HCT116 (cell line): ENCODE measurements around the gene ADD3. TPM values are rescaled to one million over a fixed set of nuclear protein-coding genes. Genes with fewer than 3 reads are reported as not detected.

Source experiments
- ATAC-seq: fragments of 200-7000 bp; cut with Tn5 transposase; 2 replicates; pipeline ENCODE4 v1.9.1; 2020; ENCODE audit warnings: mild to moderate bottlenecking, moderate library complexity
- BruUV-seq: library from RNA; stranded (reverse); fragments of 400-500 nt; replicated peaks from 2 replicates; lab custom pipeline; 2021; lab: Mats Ljungman, UMichigan
- CTCF ChIA-PET: fragments of 300-600 bp; sonication (Branson Sonifier 250); formaldehyde crosslinking; loops from one replicate; lab custom pipeline; 2021; ENCODE audit warnings: antibody characterized with exemption; lab: Charles Lee
- POLR2A ChIA-PET: fragments of 300-600, 350-600 bp; sonication (Branson Sonifier 250); formaldehyde crosslinking; loops from one replicate; lab custom pipeline; 2021; ENCODE audit warnings: antibody characterized with exemption; lab: Charles Lee
- RAD21 ChIA-PET, 2 experiments: fragments of 300-600 bp; sonication (Branson Sonifier 250); formaldehyde crosslinking; loops; one replicate each; lab custom pipeline; 2023; ENCODE audit warnings: low total read pairs in 2 of 2; ENCODE audit not compliant: uncharacterized antibody in 2 of 2, unreplicated experiment in 2 of 2, low non-redundant PET in 1 of 2; lab: Charles Lee
- DNase-seq: peaks from one replicate; pipeline ENCODE4 v3.0.0-alpha.2; 2010; ENCODE audit warnings: low read depth, low spot score
- H2AFZ ChIP-seq: fragments of 200-600 bp; shearing (Covaris generic), sonication (generic); 2 replicates; pipeline ENCODE4 v1.6.1; 2017; ENCODE audit warnings: low read depth, mixed run types, mixed read lengths, antibody characterized with exemption, low read length; ENCODE audit not compliant: poor library complexity, severe bottlenecking
- H3K27ac ChIP-seq: 2 replicates; pipeline ENCODE4 v1.5.1; 2012; ENCODE audit warnings: low read depth, low read length
- H3K27me3 ChIP-seq: fragments of 200-600 bp; sonication (generic); 2 replicates; pipeline ENCODE4 v1.6.1; 2016; ENCODE audit warnings: mixed run types, low read length, mixed read lengths; ENCODE audit not compliant: insufficient read depth
- H3K36me3 ChIP-seq, 2 experiments: fragments of 200-500 bp in 1 of 2; fragments of 200-600 bp in 1 of 2; sonication (Bioruptor generic) in 1 of 2; sonication (generic) in 1 of 2; 2 replicates each; pipeline versions ENCODE4 v1.5.1 to v1.6.1; 2014 to 2016; ENCODE audit warnings: low read length in 2 of 2, inconsistent platforms in 1 of 2, mixed read lengths in 1 of 2, mixed run types in 1 of 2; ENCODE audit not compliant: insufficient read depth in 2 of 2, control insufficient read depth in 1 of 2
- H3K4me1 ChIP-seq, 2 experiments: fragments of 200-600 bp in 1 of 2; sonication (generic) in 1 of 2; 2 replicates each; pipeline versions ENCODE4 v1.5.1 to v1.6.1; 2012 to 2017; ENCODE audit warnings: low read length in 2 of 2, inconsistent platforms in 1 of 2, mild to moderate bottlenecking in 1 of 2, mixed read lengths in 1 of 2, mixed run types in 1 of 2, moderate library complexity in 1 of 2; ENCODE audit not compliant: insufficient read depth in 2 of 2, control insufficient read depth in 1 of 2
- H3K4me2 ChIP-seq: fragments of 200-600 bp; sonication (generic); 2 replicates; pipeline ENCODE4 v1.6.1; 2017; ENCODE audit warnings: mixed run types, low read length, mixed read lengths
- H3K4me3 ChIP-seq, 2 experiments: fragments of 200-600 bp in 1 of 2; sonication (generic) in 1 of 2; replicated peaks in 1 of 2; 2 replicates each; pipeline ENCODE4 v1.5.1; 2011 to 2016; ENCODE audit warnings: low read length in 2 of 2, control low read depth in 1 of 2, low read depth in 1 of 2, mild to moderate bottlenecking in 1 of 2, mixed read lengths in 1 of 2, mixed run types in 1 of 2
- H3K79me2 ChIP-seq: fragments of 200-600 bp; sonication (generic); 2 replicates; pipeline ENCODE4 v1.6.1; 2017; ENCODE audit warnings: mild to moderate bottlenecking, mixed run types, low read length, moderate library complexity, mixed read lengths; ENCODE audit not compliant: insufficient read depth
- H3K9ac ChIP-seq: fragments of 200-600 bp; sonication (generic); 2 replicates; pipeline ENCODE4 v1.6.1; 2016; ENCODE audit warnings: low read length, mixed read lengths
- H3K9me2 ChIP-seq: fragments of 200-600 bp; sonication (generic), shearing (Covaris generic); 2 replicates; pipeline ENCODE4 v1.6.1; 2017; ENCODE audit warnings: mixed run types, mild to moderate bottlenecking, moderate library complexity; ENCODE audit not compliant: insufficient read depth
- H3K9me3 ChIP-seq, 2 experiments: fragments of 200-500 bp in 1 of 2; fragments of 200-600 bp in 1 of 2; sonication (Bioruptor generic) in 1 of 2; sonication (generic) in 1 of 2; 2 replicates each; pipeline ENCODE4 v1.6.1; 2014 to 2017; ENCODE audit warnings: low read length in 2 of 2, mixed read lengths in 2 of 2, inconsistent platforms in 1 of 2, low read depth in 1 of 2, mild to moderate bottlenecking in 1 of 2, mixed run types in 1 of 2, moderate library complexity in 1 of 2; ENCODE audit not compliant: control insufficient read depth in 1 of 2, insufficient read depth in 1 of 2
- H4K20me1 ChIP-seq: fragments of 200-600 bp; sonication (generic), shearing (Covaris generic); 2 replicates; pipeline ENCODE4 v1.6.1; 2017; ENCODE audit warnings: mixed run types, mild to moderate bottlenecking, moderate library complexity; ENCODE audit not compliant: insufficient read depth
- ATF3 ChIP-seq: IDR thresholded peaks from 2 replicates; pipeline ENCODE4 v1.6.1; 2012
- EZH2phosphoT487 ChIP-seq: fragments of 200-600 bp; IDR thresholded peaks from 2 replicates; pipeline ENCODE4 v1.6.1; 2018; ENCODE audit warnings: antibody characterized with exemption, borderline replicate concordance
- RAD21 ChIP-seq: IDR thresholded peaks from 2 replicates; pipeline ENCODE4 v1.6.1; 2012; ENCODE audit warnings: low read depth, mild to moderate bottlenecking
- TCF7L2 ChIP-seq: IDR thresholded peaks from 2 replicates; pipeline ENCODE4 v1.7.0; 2011; ENCODE audit warnings: borderline replicate concordance, inconsistent platforms; ENCODE audit not compliant: insufficient read depth, insufficient read length; ENCODE audit errors: extremely low read depth
- ZBTB33 ChIP-seq: IDR thresholded peaks from 2 replicates; pipeline ENCODE4 v1.6.1; 2011; ENCODE audit warnings: mild to moderate bottlenecking, low read length, moderate library complexity; ENCODE audit not compliant: insufficient replicate concordance; ENCODE audit errors: extremely low read depth
- intact Hi-C: fragments of 100-400 bp; cut with micrococcal nuclease; formaldehyde crosslinking; loops from 2 replicates; pipeline ENCODE4 v1.10.0; 2022
- total RNA-seq: library from RNA; stranded (reverse); gene quantifications from one replicate; pipeline ENCODE4 v1.2.1, GENCODE V29; 2021; ENCODE audit not compliant: unreplicated experiment
- TF ChIP-seq, protein P1 (sequence below): IDR thresholded peaks from 2 replicates; pipeline ENCODE4 v1.6.1; 2012

The ADD3 gene
- total RNA-seq, 1 experiment from 2014 or later, result 41.1 TPM

DNA sequence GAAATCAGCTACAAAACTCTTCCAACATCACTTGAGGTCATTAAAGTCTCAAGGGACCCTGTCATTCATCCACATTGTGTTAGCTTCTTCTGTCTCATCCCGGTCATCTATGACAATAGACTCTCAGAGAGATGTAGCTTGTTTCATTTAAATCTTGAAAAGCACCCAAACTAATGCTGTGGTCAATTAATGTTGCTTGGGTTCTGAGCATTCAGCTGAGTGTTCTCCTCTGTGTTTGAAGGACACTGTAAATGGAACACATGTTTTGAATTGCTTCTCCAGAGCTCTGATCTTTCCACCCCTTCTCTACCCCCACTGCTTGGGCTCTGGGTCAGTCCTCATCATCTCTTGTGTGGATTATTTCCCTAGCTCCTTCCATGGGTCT lies 19.6 kb upstream of the ADD3 start:
- no peak overlapping the region for H2AFZ ChIP-seq
- no peaks in the 10 kb centered on the region for H3K79me2 ChIP-seq
- H3K9me2 ChIP-seq, result no peaks in the 10 kb centered on the region
- no peak overlapping the region for H3K9ac ChIP-seq
- DNase-seq, result no peak
- H3K27ac ChIP-seq, result no peak overlapping the region
- H3K27me3 ChIP-seq, result no peaks in the 10 kb centered on the region
- H3K4me3 ChIP-seq, result no peak overlapping the region
- no peaks in the 10 kb centered on the region for H3K9me3 ChIP-seq
- BruUV-seq, result no TSS peak
- RAD21 ChIA-PET, result no interaction called here
- TF ChIP-seq TCF7L2, result no peak
- no peak for TF ChIP-seq ATF3
- no peak for TF ChIP-seq EZH2phosphoT487
- TF ChIP-seq, protein P1, sequence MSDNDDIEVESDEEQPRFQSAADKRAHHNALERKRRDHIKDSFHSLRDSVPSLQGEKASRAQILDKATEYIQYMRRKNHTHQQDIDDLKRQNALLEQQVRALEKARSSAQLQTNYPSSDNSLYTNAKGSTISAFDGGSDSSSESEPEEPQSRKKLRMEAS, result no peak
- TF ChIP-seq RAD21, result no peak
- TF ChIP-seq ZBTB33, result no peak
- intact Hi-C loops, result no loop called here
- no peak overlapping the region for H3K4me2 ChIP-seq
- no peaks in the 10 kb centered on the region for H4K20me1 ChIP-seq
- CTCF ChIA-PET, result interaction anchor here (2.9 kb wide), 1 partner anchor 10 kb away, joined by 13 read pairs; no protein-coding TSS in a partner anchor
- POLR2A ChIA-PET, result no interaction called here
- no peaks in the 10 kb centered on the region for H3K36me3 ChIP-seq
- no peak for ATAC-seq
- H3K4me1 ChIP-seq, result no peaks in the 10 kb centered on the region
